Measurements from ENCODE around the gene TRPT1. TPM values are rescaled to one million over a fixed set of nuclear protein-coding genes. Genes with fewer than 3 reads are reported as not detected.

Gene TRPT1
- total and polyA plus RNA-seq, 3 donors from 2014 or later = 56.5 to 93.7 (median 65.4) TPM

- TF ChIP-seq POLR2A (IDR thresholded peaks at IDR 0.05) = no peak
- no peak for TF ChIP-seq CTCF (IDR thresholded peaks at IDR 0.05)
- 94 to 97% methylated on average over 11 to 37 of the region's 42 CpGs for WGBS, 2 donors
- Histone ChIP-seq H3K36me3 (ENCODE audit: low read depth, missing control alignments) (no peaks in the 10 kb centered on the region), H3K27ac (no peak overlapping the region), H3K4me3 (no peak overlapping the region), H3K4me1 (peaks cover 16% of the 10 kb centered on the region), H3K27me3 (no peaks in the 10 kb centered on the region), H3K9me3 (no peaks in the 10 kb centered on the region)
- intact Hi-C loops (cut with DNase I; ENCODE audit: low total_unique reads) = no loop called here
- no peak for DNase-seq
Observed at GRCh38 chr11:64262271-64263002, 36.5 kb upstream of the TRPT1 start.

- Histone ChIP-seq H3K36me3 (ENCODE audit: low read depth, missing control alignments) (no peaks in the 10 kb centered on the region), H3K9me3 (no peaks in the 10 kb centered on the region), H3K27ac (no peak overlapping the region), H3K27me3 (no peaks in the 10 kb centered on the region), H3K4me3 (no peak overlapping the region), H3K4me1 (peaks cover 8% of the 10 kb centered on the region)
- intact Hi-C loops (cut with DNase I; ENCODE audit: low total_unique reads) = no loop called here
- DNase-seq = no peak
- TF ChIP-seq CTCF (IDR thresholded peaks at IDR 0.05) (no peak), POLR2A (IDR thresholded peaks at IDR 0.05) (no peak)
- WGBS, 2 donors = 91 to 93% methylated on average over 7 to 18 of the region's 18 CpGs
Observed at GRCh38 chr11:64261556-64262080, 35.6 kb upstream of the TRPT1 start.

- no peak overlapping the region for H3K27ac ChIP-seq
- intact Hi-C loops (cut with DNase I; ENCODE audit: low total_unique reads) = no loop called here
- no peaks in the 10 kb centered on the region for H3K36me3 ChIP-seq (ENCODE audit: low read depth, missing control alignments)
- H3K9me3 ChIP-seq = no peaks in the 10 kb centered on the region
- peaks cover 6% of the 10 kb centered on the region for H3K4me1 ChIP-seq
- no peaks in the 10 kb centered on the region for H3K27me3 ChIP-seq
- DNase-seq = no peak
- WGBS, 2 donors = 86 to 94% methylated on average over 6 of the region's 6 CpGs
- H3K4me3 ChIP-seq = no peak overlapping the region
- TF ChIP-seq POLR2A (IDR thresholded peaks at IDR 0.05) = no peak
Observed at GRCh38 chr11:64260147-64260708, 34.2 kb upstream of the TRPT1 start.

GRCh38 chr11:64259533-64260067, 33.6 kb upstream of the TRPT1 start:
- no peaks in the 10 kb centered on the region for H3K36me3 ChIP-seq (ENCODE audit: low read depth, missing control alignments)
- no peak overlapping the region for H3K4me3 ChIP-seq
- no peaks in the 10 kb centered on the region for H3K9me3 ChIP-seq
- H3K4me1 ChIP-seq = peaks cover 6% of the 10 kb centered on the region
- intact Hi-C loops (cut with DNase I; ENCODE audit: low total_unique reads) = no loop called here
- DNase-seq = no peak
- H3K27ac ChIP-seq = no peak overlapping the region
- TF ChIP-seq POLR2A (IDR thresholded peaks at IDR 0.05) (no peak), CTCF (IDR thresholded peaks at IDR 0.05) (no peak)
- WGBS, 2 donors = 85 to 90% methylated on average over 4 of the region's 4 CpGs
- no peaks in the 10 kb centered on the region for H3K27me3 ChIP-seq

GRCh38 chr11:64258946-64259532, 33.1 kb upstream of the TRPT1 start:
- intact Hi-C loops (cut with DNase I; ENCODE audit: low total_unique reads) = no loop called here
- Histone ChIP-seq H3K9me3 (no peaks in the 10 kb centered on the region), H3K4me1 (peaks cover 1% of the 10 kb centered on the region), H3K4me3 (no peak overlapping the region), H3K27ac (no peak overlapping the region), H3K36me3 (ENCODE audit: low read depth, missing control alignments) (no peaks in the 10 kb centered on the region), H3K27me3 (no peaks in the 10 kb centered on the region)
- DNase-seq = no peak
- no peak for TF ChIP-seq POLR2A (IDR thresholded peaks at IDR 0.05)
- no peak for TF ChIP-seq CTCF (IDR thresholded peaks at IDR 0.05)
- WGBS, 2 donors = 92 to 96% methylated on average over 27 to 32 of the region's 32 CpGs

All from testis (tissue), 3 donors.